GM12878 (cell line): ENCODE data around the gene MLIP. TPM values are rescaled to one million over a fixed set of nuclear protein-coding genes. Genes with fewer than 3 reads are reported as not detected.

Experiments
- ATAC-seq: fragments of 200-7000 bp; cut with Tn5 transposase; 3 replicates; pipeline ENCODE4 v1.9.1; 2020; ENCODE audit warnings: mild to moderate bottlenecking, moderate library complexity
- BruUV-seq: library from RNA; stranded (reverse); fragments of 400-500 nt; replicated peaks from 2 replicates; lab custom pipeline; 2021; lab: Mats Ljungman, UMichigan
- CTCF ChIA-PET: fragments of 300-600 bp; sonication (Branson Sonifier 250); formaldehyde crosslinking; extraction: SDS; loops from one replicate; lab custom pipeline; 2021; ENCODE audit warnings: inconsistent platforms; lab: Yijun Ruan, JAX
- POLR2A ChIA-PET: fragments of 350-600 bp; formaldehyde crosslinking; extraction: SDS; loops from one replicate; lab custom pipeline; 2021; ENCODE audit warnings: inconsistent platforms; lab: Charles Lee
- RAD21 ChIA-PET: fragments of 300-600 bp; sonication (Branson Sonifier 250); formaldehyde crosslinking; loops from one replicate; lab custom pipeline; 2023; ENCODE audit warnings: antibody characterized with exemption; ENCODE audit not compliant: unreplicated experiment; lab: Charles Lee
- SMC1A ChIA-PET: fragments of 300-600 bp; sonication (Branson Sonifier 250); formaldehyde crosslinking; loops from one replicate; lab custom pipeline; 2023; ENCODE audit not compliant: unreplicated experiment, uncharacterized antibody; lab: Charles Lee
- DNase-seq: peaks from one replicate; pipeline ENCODE4 v3.0.0-alpha.2; 2011; ENCODE audit warnings: low read depth, low spot score
- FAIRE-seq: peaks from 3 replicates; lab custom pipeline; 2011; peaks lifted over from hg19 to GRCh38; lab: Jason Lieb, UNC
- H2AFZ ChIP-seq: 2 replicates; pipeline ENCODE4 v1.6.0; 2011; ENCODE audit warnings: low read depth, low read length, control low read depth; ENCODE audit not compliant: control insufficient read depth
- H3K27ac ChIP-seq: 2 replicates; pipeline ENCODE4 v1.5.1; 2011; ENCODE audit warnings: control low read depth; ENCODE audit not compliant: control insufficient read depth, insufficient read depth
- H3K27me3 ChIP-seq, 2 experiments: replicated peaks in 1 of 2; 2 replicates each; pipeline versions ENCODE4 v1.6.0 to v1.6.1; 2011; ENCODE audit warnings: low read length in 1 of 2; ENCODE audit not compliant: control insufficient read depth in 2 of 2, insufficient read depth in 2 of 2
- H3K36me3 ChIP-seq, 2 experiments: 2 replicates each; pipeline ENCODE4 v1.5.1; 2011; ENCODE audit warnings: low read length in 1 of 2; ENCODE audit not compliant: control insufficient read depth in 2 of 2, insufficient read depth in 2 of 2
- H3K4me1 ChIP-seq: 2 replicates; pipeline ENCODE4 v1.6.1; 2011; ENCODE audit warnings: mild to moderate bottlenecking, low read length, moderate library complexity, mixed read lengths; ENCODE audit not compliant: control insufficient read depth, insufficient read depth
- H3K4me2 ChIP-seq: 2 replicates; pipeline ENCODE4 v1.6.0; 2011; ENCODE audit warnings: control low read depth; ENCODE audit not compliant: control insufficient read depth, insufficient read depth
- H3K4me3 ChIP-seq: fragments of 200-600 bp; sonication (generic); 2 replicates; pipeline ENCODE4 v1.5.1; 2016
- H3K79me2 ChIP-seq: 2 replicates; pipeline ENCODE4 v1.6.0; 2011; ENCODE audit warnings: low read length; ENCODE audit not compliant: control insufficient read depth, insufficient read depth
- H3K9ac ChIP-seq: 2 replicates; pipeline ENCODE4 v1.8.0; 2011; ENCODE audit warnings: low read length, control low read depth, mixed read lengths; ENCODE audit not compliant: control insufficient read depth, insufficient read depth
- H3K9me3 ChIP-seq: replicated peaks from 3 replicates; pipeline ENCODE4 v1.5.1; 2011; ENCODE audit warnings: mild to moderate bottlenecking, low read length; ENCODE audit not compliant: control insufficient read depth, insufficient read depth
- H4K20me1 ChIP-seq: 2 replicates; pipeline ENCODE4 v1.6.0; 2011; ENCODE audit not compliant: control insufficient read depth, insufficient read depth
- DPF2 ChIP-seq: fragments of 450-650 bp; IDR thresholded peaks from 2 replicates; pipeline ENCODE4 v1.6.1; 2017; ENCODE audit warnings: mild to moderate bottlenecking
- MEF2B ChIP-seq: fragments of 450-650 bp; IDR thresholded peaks from 2 replicates; pipeline ENCODE4 v1.6.1; 2018; ENCODE audit warnings: mild to moderate bottlenecking, moderate library complexity; ENCODE audit not compliant: partially characterized antibody, poor library complexity, severe bottlenecking
- NR2C1 ChIP-seq: fragments of 450-650 bp; IDR thresholded peaks from 2 replicates; pipeline ENCODE4 v1.6.1; 2017; ENCODE audit warnings: antibody characterized with exemption, mild to moderate bottlenecking, moderate library complexity
- PAX5 ChIP-seq: IDR thresholded peaks from 2 replicates; pipeline ENCODE4 v1.6.1; 2011; ENCODE audit warnings: low read depth, low read length, borderline replicate concordance
- ZSCAN29 ChIP-seq: fragments of 450-650 bp; IDR thresholded peaks from 2 replicates; pipeline ENCODE4 v1.6.1; 2017; ENCODE audit warnings: mild to moderate bottlenecking, moderate library complexity
- WGBS: methylation state at CpG from one replicate; pipeline ENCODE4 v1.1.6; 2016; ENCODE audit warnings: low lambda C conversion rate; ENCODE audit not compliant: insufficient replicate concordance, insufficient coverage; ENCODE audit errors: missing lambda C conversion rate; 5-methylcytosine and 5-hydroxymethylcytosine counted together
- in situ Hi-C: fragments of 300-500 bp; cut with MboI; formaldehyde crosslinking; loops from 9 replicates; pipeline ENCODE4 v1.14.3; 2018; ENCODE audit warnings: mixed read lengths
- intact Hi-C: fragments of 100-400 bp; cut with micrococcal nuclease; formaldehyde crosslinking; loops from one replicate; pipeline ENCODE4 v1.14.2; 2022; ENCODE audit not compliant: unreplicated experiment
- polyA plus RNA-seq, 11 experiments: library from polyadenylated mRNA; depleted of rRNA in 4 of 11; unstranded in 6 of 11; stranded (reverse) in 5 of 11; fragments of >200 nt; fragmentation: Nextera tagmentation in 4 of 11; fragmentation: Illumina TruSeq in 1 of 11; extraction: Ambion mirVana in 4 of 11; extraction: Trizol in 1 of 11; gene quantifications; 1 replicate in 1 of 11; 2 replicates in 10 of 11; pipeline versions ENCODE4 v1.2.1 to v1.2.3, GENCODE V29; 2011 to 2016; ENCODE audit warnings: inconsistent platforms in 2 of 11, missing spikeins in 2 of 11, low read depth in 1 of 11
- total RNA-seq, 4 experiments: library from RNA; depleted of rRNA in 3 of 4; stranded (reverse); fragments of >200 nt in 3 of 4; fragmentation: Illumina TruSeq in 1 of 4; extraction: Trizol in 1 of 4; gene quantifications; 2 replicates each; pipeline versions ENCODE4 v1.2.1 to v1.2.3, GENCODE V29; 2013 to 2021
- TF ChIP-seq, protein P1 (sequence below): fragments of 450-650 bp; conservative IDR thresholded peaks from 2 replicates; pipeline ENCODE4 v1.6.1; 2017; ENCODE audit warnings: mild to moderate bottlenecking, moderate library complexity
- TF ChIP-seq, protein P2 (sequence below): fragments of 150-350 bp; IDR thresholded peaks from 2 replicates; pipeline ENCODE4 v1.6.1; 2016; ENCODE audit warnings: low read depth, low read length

Gene MLIP
- total and polyA plus RNA-seq, 10 of the 15 experiments (the other 5 are each of a cell fraction or from before 2014, with no cell fraction given) = not detected

DNA sequence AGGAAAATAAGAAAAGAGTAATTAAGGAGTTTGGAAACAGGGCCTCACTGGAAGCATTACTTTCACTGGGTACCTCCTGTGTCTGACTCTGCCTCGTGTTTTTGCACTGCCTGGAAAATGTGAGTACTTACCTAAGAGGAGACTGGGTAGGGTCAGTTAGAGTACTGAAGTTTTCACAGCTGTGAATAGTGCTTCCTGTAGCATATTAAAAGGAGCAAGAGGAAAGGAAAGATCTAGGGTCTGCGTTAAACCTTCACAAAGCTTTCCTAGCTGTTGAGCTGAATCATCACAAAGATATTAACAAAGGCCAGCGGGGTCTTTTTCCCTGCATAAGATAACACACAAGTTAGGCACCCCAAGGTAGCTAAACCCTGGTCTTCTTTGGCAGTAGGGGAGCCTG lies 82.3 kb downstream of the MLIP start:
- in situ Hi-C loops = no loop called here
- ChIA-PET RAD21 (no interaction called here), CTCF (no interaction called here), SMC1A (interaction anchor here (1.7 kb wide), 1 partner anchor 25 kb away, joined by 3 read pairs; no protein-coding TSS in a partner anchor), POLR2A (no interaction called here)
- no peak overlapping the region for H3K9ac ChIP-seq
- no peak overlapping the region for H2AFZ ChIP-seq
- no peaks in the 10 kb centered on the region for H3K79me2 ChIP-seq
- H3K4me1 ChIP-seq = no peaks in the 10 kb centered on the region
- no peaks in the 10 kb centered on the region for H3K9me3 ChIP-seq
- BruUV-seq = no TSS peak
- FAIRE-seq = no peak
- no peak for ATAC-seq
- H3K4me2 ChIP-seq = no peak overlapping the region
- 17% methylated on average over 3 of the region's 3 CpGs for WGBS
- H3K4me3 ChIP-seq = no peak overlapping the region
- intact Hi-C loops = no loop called here
- no peaks in the 10 kb centered on the region for H3K36me3 ChIP-seq
- H4K20me1 ChIP-seq = no peaks in the 10 kb centered on the region
- DNase-seq = no peak
- H3K27ac ChIP-seq = no peak overlapping the region
- no peak for TF ChIP-seq ZSCAN29
- TF ChIP-seq, protein P1, sequence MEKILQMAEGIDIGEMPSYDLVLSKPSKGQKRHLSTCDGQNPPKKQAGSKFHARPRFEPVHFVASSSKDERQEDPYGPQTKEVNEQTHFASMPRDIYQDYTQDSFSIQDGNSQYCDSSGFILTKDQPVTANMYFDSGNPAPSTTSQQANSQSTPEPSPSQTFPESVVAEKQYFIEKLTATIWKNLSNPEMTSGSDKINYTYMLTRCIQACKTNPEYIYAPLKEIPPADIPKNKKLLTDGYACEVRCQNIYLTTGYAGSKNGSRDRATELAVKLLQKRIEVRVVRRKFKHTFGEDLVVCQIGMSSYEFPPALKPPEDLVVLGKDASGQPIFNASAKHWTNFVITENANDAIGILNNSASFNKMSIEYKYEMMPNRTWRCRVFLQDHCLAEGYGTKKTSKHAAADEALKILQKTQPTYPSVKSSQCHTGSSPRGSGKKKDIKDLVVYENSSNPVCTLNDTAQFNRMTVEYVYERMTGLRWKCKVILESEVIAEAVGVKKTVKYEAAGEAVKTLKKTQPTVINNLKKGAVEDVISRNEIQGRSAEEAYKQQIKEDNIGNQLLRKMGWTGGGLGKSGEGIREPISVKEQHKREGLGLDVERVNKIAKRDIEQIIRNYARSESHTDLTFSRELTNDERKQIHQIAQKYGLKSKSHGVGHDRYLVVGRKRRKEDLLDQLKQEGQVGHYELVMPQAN = no peak
- TF ChIP-seq PAX5 = no peak
- no peak for TF ChIP-seq DPF2
- no peak for TF ChIP-seq MEF2B
- TF ChIP-seq, protein P2, sequence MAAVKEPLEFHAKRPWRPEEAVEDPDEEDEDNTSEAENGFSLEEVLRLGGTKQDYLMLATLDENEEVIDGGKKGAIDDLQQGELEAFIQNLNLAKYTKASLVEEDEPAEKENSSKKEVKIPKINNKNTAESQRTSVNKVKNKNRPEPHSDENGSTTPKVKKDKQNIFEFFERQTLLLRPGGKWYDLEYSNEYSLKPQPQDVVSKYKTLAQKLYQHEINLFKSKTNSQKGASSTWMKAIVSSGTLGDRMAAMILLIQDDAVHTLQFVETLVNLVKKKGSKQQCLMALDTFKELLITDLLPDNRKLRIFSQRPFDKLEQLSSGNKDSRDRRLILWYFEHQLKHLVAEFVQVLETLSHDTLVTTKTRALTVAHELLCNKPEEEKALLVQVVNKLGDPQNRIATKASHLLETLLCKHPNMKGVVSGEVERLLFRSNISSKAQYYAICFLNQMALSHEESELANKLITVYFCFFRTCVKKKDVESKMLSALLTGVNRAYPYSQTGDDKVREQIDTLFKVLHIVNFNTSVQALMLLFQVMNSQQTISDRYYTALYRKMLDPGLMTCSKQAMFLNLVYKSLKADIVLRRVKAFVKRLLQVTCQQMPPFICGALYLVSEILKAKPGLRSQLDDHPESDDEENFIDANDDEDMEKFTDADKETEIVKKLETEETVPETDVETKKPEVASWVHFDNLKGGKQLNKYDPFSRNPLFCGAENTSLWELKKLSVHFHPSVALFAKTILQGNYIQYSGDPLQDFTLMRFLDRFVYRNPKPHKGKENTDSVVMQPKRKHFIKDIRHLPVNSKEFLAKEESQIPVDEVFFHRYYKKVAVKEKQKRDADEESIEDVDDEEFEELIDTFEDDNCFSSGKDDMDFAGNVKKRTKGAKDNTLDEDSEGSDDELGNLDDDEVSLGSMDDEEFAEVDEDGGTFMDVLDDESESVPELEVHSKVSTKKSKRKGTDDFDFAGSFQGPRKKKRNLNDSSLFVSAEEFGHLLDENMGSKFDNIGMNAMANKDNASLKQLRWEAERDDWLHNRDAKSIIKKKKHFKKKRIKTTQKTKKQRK = no peak
- no peak for TF ChIP-seq NR2C1
- H3K27me3 ChIP-seq = no peaks in the 10 kb centered on the region; a peak in 1 of 4 replicates
